Activated CD4-positive, alpha-beta T cell treated with anti-CD3 and anti-CD28 coated beads, Interleukin-2, amount 50 U/mL, for 4 hours (primary cell): Measurements from ENCODE around the gene BANK1.

Experiments
- DNase-seq, 2 experiments: peaks; one replicate each; pipeline ENCODE4 v3.0.0-alpha.2; 2020

BANK1 gene

DNA sequence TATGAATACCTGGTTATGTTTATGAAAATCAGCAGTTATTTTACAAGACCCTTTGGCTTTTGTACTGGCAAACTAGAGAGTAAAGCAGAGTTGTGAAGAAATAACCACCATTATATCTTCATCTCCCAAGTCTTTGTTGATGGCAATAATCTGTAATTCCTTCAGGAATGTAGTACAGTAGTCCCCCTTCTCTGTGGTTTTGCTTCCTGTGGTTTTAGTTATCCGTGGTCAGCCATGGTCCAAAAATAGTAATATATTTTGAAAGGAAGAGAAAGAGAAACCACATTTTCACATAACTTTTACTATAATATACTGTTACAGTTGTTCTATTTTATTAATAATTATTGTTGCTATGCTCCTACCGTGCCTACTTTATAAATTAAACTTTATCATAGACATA is 27.8 kb downstream of the BANK1 start:
- no peak for DNase-seq

DNA sequence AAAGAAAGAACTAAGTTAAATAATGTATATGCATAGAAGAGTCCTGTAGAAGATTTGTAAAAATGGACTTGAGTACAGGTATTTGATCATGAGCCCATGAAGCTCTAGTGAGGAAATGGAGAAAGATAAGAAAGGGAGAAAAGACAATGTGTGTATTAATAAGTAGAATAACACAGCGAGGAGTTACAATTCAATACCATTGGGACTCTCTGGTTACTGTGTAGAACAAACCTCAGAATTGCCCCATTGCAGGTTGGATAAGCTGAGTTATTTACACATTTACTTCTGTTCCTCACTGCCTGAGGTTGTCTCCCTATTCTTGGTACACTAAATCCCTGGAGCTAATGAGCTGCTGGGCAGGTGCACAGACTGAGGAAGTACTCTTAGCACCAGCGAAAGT is 33.3 kb downstream of the BANK1 start:
- no peak for DNase-seq

DNA sequence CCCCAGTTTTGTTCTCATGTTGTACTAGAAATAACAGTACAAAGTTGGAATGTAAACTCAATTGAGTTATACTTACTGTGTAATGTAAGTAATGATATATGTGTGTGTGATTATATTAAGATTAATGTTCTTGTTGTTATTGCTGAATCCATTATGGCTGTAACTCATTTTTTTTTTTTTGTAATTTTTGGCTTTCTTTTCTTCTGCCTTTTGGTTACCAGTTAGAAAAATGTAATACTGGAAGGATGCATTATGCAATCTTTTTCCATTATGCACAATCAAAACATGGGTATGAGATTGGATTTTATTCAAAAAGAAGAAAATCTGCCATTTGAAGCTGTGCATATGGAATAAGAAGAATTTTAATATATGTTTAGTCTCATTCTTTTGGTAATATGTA is 34.0 kb downstream of the BANK1 start:
- no peak for DNase-seq

DNA sequence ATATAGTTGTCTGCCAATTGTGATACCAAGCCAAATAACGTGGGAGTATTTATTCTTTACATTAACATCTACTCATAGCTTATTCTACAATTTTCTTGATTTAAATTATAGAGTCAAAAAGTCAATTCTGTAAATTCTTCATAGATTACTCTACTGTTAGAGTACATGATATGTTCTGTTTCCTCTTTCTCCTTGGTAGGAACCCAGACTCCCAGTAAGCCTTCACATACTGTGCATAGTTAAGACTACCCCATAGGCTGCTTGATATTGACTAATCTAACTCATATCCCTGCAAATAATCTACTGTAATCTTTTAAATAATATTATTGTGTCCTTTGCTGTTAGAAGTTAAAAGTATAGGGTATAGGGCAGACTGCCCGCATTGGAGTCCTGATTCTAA is 35.4 kb downstream of the BANK1 start:
- no peak for DNase-seq

DNA sequence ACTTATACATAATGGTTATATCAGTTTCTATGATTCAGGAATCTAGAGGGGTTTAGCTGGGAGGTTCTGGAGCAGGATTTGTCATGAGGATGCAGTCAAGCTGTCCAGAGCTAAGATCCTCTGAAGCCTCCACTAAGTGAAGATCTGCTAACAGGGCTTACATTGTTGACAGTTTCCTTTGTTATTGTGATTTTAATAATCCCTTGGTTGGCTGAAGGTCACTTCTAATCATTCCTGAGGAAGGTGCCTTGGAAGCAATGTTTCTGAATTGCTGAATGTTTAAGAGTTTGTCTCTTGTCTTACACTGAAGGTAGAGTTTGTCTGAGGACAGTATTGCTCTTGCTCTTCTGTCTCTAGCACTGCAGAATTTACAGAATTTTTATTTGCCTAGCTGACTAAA is 41.3 kb downstream of the BANK1 start:
- no peak for DNase-seq

DNA sequence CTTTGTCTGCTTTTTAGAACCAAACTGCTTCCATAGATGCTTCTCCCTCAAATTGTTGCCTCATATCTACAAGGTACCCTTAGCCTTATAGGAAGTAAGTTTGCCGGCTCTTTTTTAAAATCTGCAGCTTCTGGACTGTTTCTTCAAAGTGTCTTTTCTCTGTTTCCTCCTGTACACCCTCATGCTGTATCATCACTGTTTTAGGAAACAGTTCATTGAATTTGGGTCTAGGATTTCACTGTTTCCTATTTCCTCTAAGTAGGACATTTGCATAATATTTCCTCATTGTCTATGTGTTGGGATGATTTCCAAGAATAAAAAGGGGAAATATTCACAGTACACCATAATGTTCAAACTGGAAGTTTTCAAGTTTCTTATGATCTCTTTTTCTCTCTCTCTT is 43.0 kb downstream of the BANK1 start:
- no peak for DNase-seq

DNA sequence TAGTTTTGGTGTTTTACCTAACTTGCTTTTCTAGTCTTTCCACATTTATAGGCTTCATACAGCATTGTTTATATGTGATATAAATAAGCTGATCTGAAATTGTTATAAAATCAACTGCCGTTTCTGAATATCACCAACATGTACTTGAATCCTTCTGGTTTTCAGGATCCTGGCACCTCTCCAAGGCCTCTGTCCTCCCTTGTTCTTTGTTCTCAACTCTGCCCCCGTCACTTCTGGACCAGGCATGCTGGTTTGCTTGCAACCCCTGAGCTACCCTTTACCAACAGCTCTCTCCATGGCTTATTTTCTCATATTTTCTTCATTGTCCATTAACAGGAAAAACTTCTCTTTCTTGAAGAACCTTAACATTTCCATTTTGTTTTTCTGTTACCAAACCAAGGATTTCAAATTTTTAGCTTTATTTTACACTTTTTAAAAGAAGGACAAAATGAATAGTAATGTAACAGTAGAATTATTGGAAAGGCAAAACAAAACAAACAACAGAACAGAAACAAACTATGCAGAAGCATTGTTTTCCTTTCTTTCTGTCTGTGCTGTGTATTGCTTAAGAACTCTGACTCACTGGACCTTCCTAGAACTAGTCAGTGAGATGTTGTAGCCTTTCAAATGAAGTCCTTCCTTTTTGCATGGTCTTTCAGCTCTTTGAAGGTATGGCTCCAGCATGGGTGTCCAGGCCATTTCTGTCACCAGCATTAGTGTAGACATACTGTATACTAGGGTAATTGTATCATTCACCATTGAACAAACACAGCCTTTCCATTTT is 44.8 kb downstream of the BANK1 start:
- DNase-seq: no peak

DNA sequence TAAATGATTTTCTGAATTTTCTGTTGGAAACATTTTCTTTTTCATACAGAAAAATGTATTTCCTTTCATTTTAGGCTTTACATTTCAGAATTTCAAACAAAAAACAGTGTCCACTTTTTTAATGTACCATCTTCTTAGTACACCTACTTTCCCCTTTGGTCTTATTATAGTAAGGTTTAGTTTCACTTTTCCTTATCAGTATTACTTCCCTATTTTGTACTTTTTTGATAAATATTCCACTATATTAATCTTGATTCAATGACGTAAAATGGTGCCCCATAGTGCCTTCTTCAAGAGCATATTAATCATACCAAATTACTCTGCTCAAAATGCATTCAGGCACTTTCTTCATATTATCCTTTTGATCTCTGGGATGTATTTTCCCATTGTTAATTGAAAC is 52.5 kb downstream of the BANK1 start:
- DNase-seq: no peak

DNA sequence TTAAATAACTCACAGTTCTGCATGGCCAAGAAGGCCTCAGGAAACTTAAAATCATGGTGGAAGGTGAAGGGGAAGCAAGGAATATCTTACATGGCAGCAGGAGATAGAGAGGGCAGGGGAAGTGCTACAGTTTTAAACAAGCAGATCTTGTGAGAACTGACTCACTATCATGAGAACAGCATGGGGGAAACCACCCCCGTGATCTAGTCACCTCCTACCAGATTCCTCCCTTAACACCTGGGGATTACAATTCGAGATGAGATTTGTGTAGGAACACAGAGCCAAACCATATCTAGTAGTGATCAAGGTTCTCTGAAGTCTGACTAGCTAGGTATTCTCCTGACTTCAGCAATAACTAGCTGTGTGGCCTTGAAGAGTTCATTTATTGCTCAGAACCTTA is 56.0 kb downstream of the BANK1 start:
- DNase-seq: no peak

DNA sequence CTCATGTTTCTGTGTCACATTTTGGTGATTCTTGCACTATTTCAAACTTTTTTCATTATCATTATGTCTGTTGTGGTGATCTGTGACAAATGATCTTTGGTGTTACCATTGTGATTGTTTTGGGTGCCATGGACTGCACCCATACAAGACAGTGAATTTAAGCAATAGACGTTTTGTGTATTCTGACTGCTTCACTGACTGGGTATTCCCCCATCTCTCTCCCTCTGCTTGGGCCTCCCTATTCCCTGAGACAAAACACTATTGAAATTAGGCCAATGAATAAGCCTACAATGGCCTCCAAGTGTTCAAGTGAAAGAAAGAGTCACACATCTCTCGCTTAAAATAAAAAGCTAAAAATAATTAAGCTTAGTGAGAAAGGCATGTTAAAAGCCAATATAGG is 60.2 kb downstream of the BANK1 start:
- DNase-seq: no peak

DNA sequence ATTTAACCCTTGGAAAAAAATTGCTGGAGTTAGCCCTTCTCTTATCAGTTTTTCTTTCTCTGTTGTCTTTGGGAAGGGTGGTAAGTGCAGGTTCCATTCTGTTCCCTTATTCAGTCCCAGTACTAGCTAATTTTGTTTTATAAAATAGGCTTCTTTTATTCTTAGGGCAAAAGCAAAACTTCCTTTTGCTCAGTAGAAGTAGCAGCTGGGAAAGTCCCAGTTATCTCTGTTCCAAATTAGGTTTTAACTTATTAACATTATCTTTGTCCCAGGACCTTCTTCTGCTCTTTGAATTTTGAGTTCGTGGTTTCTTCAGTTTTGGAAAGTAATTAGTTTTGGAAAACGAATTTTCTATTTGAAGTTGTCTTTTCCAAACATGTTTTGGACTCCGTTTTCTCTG is 61.1 kb downstream of the BANK1 start:
- DNase-seq: no peak

DNA sequence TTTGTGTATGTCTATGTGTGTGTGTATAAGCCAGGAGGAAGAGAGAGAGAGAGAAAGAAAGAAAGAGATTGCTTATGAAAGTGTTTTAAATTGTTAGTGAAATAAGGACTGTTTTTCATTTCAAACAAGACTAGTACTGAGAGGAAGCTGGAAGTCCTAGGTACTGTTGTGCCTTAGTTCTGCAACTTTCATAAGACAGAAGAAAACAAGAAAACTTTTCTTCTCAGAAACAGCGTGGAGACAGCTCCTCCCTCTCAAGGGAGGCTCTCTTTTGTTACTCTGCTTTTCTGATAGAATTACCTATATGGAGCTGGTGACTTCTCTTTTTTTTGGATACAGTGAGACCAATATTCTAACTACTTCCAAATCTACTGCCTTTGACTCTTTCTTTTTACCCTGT is 62.5 kb downstream of the BANK1 start:
- DNase-seq: no peak

DNA sequence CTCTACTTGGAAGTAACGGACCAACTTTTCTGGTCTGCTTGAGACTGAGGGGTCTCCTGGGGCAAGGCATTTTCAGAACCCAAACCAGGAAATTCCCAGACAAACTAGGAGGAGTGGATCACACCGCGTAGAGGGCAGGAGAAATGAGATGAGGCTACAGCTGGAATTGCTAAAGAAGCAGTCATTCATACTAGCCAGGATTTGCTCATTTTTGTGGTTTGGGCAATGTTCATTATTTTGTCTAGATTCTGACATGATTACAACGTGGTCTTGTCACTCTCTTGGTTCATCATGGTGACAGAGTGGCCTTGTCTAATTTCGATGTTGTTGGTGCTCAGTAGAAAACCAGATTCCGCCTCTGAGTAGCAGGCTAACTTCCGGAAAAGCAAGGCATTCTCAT is 63.2 kb downstream of the BANK1 start:
- DNase-seq: no peak

DNA sequence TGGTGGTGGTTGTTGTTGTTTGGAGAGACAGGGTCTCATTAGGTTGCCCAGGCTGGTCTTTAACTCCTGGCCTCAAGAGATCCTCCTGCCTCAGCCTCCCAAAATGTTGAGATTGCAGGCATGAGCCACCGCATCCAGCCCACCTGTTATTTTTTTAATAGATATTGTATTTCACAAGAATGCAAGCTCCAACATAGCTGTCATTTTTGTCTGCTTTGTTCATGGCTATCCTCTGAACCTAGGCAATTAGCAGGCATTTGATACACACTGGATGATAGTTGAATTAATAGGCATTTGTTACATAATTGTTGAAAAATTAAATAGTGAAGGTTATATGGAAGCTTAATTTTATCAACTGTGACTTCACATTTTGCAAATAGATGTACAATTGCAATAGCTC is 64.7 kb downstream of the BANK1 start:
- no peak for DNase-seq

DNA sequence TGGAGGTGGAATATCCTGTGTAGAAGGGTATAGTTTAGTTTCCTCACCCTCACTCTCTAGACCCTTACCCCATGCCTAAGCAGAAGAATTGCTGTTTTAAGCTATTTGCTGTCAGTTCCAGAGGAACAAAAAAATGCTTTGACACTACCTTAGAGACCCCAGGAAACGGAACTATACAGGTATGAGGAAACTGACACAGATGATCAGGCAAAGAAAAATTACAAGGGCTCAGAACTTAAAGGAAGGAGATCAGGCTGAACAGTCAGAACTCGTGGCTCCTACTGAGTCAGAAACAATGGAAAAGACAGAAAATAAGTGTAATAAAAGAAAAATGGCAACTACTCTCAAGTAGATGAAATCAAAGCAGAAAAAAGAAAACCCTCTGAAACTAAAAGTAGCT is 65.6 kb downstream of the BANK1 start:
- DNase-seq: no peak

DNA sequence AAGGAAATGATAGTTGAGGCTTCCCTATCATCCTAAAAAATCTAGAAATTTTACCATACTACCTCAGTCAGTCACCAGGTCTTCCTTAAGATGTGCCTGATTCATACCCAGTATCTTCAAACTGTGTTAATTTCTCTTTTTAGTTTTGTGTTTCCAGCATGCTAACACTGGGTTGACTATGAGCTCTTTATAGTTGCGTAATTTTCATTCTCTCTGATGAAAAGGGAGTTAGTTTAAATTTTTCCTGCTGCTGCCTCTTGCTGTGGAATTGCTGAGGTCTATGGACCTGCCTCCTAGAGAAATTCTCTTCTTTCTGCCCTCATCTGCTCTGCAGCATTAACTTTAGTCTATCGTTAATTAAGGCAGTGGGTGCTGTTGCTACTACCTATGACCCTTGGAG is 66.6 kb downstream of the BANK1 start:
- DNase-seq: no peak

DNA sequence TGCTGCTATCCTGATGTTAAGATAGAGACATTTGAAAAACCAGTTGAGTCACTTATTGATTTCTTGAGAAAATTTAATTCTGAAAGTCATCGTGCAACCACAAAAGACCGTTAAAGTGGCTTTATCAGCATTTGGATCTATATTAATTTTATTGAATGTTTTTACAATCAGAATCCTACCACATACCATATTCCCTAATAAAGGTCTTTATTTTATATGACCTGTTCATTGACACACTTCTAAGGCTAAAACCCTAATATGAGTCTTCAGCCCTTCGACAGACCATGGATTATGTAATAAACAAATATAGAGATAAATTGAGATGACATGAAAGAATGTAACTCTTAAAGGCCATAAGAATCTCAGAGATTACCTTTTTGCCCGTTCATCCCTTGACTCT is 68.1 kb downstream of the BANK1 start:
- no peak for DNase-seq

DNA sequence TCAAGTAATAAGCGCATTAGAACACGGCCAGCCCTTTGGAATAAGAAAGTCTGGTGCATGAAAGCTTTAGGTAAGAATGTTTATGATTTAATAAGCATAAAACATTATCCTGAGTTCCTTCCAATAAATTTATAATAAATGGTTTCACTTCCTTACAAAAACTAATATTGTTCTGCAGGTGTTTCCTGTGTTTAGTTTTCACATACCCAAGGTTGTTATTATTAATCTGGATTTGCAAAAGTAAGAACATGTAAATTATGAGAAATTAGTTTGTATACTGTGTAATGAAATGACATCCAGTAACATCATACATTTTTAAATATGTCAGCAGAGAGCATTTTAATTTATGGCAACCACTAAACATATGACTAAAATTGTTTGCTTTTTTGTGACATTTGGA is 72.1 kb downstream of the BANK1 start:
- no peak for DNase-seq

DNA sequence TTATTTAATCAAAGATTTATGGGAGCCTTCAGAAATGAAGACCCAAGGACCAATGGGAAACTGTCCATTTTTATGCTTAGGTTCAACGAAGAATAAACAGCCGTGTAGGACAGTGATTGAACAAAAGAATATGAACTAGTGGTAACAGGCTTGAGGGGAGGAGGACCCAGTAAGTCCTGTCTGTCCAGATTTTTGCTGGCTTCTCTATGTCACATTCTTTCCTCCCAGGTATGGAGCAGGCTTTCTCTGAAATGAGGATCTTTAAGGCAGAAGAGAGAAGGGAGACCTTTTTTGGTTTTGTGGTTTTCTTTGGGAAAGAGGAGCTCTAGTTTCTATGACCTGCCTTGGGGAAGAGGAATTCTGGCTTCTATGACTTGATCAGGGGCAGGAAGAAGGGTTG is 74.1 kb downstream of the BANK1 start:
- no peak for DNase-seq

DNA sequence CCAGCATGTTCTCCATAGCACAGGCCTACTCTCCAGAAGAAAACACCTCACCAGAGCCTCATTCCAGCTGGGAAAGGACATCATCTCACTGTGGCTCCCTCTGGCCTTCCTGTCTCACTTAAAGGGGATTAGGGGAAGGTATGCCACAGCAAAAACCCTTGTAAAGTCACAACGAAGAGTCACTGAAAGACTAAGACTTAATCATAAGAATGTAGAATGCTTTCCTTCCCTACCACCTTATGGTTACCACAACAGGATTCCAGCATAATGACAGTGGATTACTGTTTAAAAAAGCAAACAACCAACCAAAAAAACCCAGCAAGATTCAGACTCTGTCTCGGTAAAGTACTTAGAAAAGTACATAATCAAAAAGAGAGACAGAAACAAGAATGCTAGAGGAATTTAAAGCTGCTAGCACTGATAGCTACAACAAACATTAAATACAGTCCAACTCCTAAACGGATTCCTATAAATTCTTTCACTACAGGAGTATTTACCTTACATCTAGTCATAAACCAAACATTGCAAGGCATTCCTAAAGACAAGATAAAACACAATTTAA is 75.1 kb downstream of the BANK1 start:
- DNase-seq: no peak

DNA sequence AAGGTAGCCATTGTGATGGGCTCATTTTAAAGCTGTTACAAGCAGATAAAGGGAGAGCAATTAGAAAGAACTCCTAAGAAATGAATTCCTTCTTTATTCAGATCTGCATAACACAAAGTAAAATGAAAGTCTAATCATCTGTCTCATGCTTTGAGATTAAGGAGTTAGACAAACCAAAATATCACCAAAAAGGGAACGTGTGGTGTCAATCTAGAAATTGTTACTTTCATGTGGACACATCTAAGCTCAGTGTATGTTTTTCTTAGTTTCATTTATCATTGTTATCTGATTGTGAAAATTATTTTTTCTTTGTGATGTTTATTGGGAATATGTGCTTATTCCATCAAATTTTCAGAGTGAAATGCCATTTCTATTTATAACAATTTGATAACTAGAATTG is 80.3 kb downstream of the BANK1 start:
- no peak for DNase-seq

DNA sequence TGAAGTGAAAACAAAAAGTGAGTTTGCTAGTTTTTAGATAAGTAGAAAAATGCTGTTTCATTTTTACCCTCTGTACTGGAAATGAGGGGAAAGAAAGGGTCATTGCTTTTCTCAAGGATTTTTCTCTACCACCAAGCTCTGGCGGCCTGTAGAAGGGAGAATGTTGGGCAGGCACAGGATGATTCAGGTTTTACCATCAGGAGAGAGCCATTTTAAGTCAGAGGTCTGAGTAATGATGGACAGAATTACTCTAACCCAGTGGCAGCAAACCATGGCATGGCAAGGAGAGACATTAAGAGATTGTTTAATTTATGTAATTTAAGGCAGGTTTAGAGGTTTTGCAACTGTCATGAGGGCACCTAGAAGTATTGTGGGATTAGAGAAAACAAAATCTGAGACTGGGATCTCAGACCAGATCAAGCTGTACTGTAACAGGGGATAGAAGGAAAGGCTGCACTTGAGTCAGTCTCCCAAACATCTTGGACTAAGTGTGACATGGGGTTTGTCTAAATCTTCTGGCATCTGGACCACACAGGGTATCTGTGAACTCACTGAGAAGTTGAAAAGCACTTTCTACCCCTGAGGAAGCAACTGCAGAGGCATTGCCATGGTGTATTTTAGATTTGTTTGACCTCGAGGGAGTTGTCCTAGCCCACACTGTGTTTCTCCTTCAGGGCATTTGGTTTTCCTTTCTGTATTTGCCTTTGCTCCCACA is 81.6 kb downstream of the BANK1 start:
- DNase-seq: no peak

DNA sequence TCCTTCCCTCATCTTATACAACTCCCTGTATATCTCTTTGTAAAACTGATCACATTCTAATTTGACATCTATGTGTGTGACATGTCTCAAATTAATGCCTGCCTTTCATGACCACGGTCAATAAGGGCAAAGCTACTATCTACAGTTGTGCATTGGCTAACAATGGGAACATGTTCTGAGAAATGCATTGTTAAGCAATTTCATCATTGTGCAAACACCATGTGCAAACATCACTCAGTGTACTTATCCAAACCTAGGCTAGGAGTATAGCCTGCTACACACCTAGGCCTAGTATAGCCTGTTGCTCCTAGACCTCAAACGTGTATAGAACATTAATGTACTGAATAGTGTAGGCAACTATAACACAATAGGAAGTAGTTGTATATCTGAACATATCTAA is 95.0 kb downstream of the BANK1 start:
- DNase-seq: no peak

DNA sequence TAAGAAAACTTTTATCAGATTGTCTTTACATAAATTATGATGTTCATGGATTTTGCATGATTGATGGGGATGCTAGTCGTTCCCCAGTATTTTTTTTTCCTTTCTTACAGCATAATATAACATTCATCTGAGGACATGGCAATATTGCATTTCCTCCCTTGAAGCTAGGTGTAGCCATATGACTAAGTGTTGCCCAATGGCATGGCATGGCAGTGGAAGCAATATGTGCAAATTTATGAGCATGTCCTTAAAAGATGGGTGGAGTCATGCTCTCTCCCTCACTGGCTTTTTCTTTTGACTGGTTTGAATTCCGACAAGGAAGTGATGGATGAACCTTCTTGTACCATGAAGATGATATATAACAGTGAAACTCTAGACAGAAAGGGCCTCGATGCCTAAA is 96.3 kb downstream of the BANK1 start:
- DNase-seq: no peak

DNA sequence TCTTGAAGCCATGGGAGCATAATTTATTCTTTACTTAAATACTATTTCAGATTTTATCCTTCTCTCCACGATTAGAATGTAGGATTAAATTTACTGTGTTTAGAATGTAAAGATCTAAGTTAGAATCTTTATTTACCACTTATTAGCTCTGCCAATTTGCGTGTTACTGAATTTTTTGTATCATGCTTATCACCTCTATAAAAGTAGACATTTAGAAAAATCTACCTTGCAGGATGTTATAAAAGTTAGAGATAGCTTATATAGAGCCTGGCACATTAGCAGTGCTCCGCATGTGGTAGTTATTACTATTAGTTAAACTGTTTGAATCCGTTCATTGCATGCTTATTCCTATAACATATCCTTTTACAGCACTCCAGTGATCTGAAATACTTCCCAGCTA is 97.9 kb downstream of the BANK1 start:
- no peak for DNase-seq
